Body of pancreas (tissue), 4 donors: ENCODE results near the gene NHERF1. TPM values are rescaled to one million over a fixed set of nuclear protein-coding genes. Genes with fewer than 3 reads are reported as not detected.

ENCODE experiments used
- ATAC-seq: fragments of 150-250 bp; one replicate; pipeline ENCODE4 v1.9.1; 2016
- DNase-seq, 4 donors: peaks; one replicate each; pipeline ENCODE4 v3.0.0-alpha.2; 2019
- H3K27ac ChIP-seq, 4 donors: fragments of 200-600 bp; sonication (generic); 1 replicate in 3 of 4; 2 replicates in 1 of 4; pipeline versions ENCODE4 v1.5.1 to v1.6.1; 2016 to 2019; ENCODE audit warnings: mild to moderate bottlenecking in 1 of 4, mixed read lengths in 1 of 4, moderate library complexity in 1 of 4
- H3K27me3 ChIP-seq, 2 donors: fragments of 200-600 bp; sonication (generic); one replicate each; pipeline ENCODE4 v1.6.0; 2016; ENCODE audit warnings: mild to moderate bottlenecking in 1 of 2
- H3K36me3 ChIP-seq, 2 donors: fragments of 200-600 bp; sonication (generic); replicated peaks in 1 of 2; 2 replicates each; pipeline ENCODE4 v1.5.1; 2016; ENCODE audit warnings: low read depth in 2 of 2; ENCODE audit not compliant: insufficient read depth in 1 of 2
- H3K4me1 ChIP-seq: fragments of 200-600 bp; sonication (generic); one replicate; pipeline ENCODE4 v1.6.0; 2016
- H3K4me3 ChIP-seq, 2 donors: fragments of 200-600 bp; sonication (generic); 1 replicate in 1 of 2; 2 replicates in 1 of 2; pipeline ENCODE4 v1.5.1; 2016 to 2019
- H3K9me3 ChIP-seq, 3 donors: fragments of 200-600 bp; sonication (generic); 1 replicate in 2 of 3; 2 replicates in 1 of 3; pipeline ENCODE4 v1.5.1; 2016
- CTCF ChIP-seq, 7 experiments: fragments of 450-650 bp in 4 of 7; fragments of 200-600 bp in 3 of 7; sonication (generic) in 3 of 7; IDR thresholded peaks; one replicate each; pipeline ENCODE4 v1.5.1; 2016 to 2019; ENCODE audit warnings: antibody characterized with exemption in 7 of 7
- POLR2A ChIP-seq, 3 donors: fragments of 450-650 bp; IDR thresholded peaks; one replicate each; pipeline ENCODE4 v1.6.1; 2016; ENCODE audit warnings: antibody characterized with exemption in 3 of 3, mild to moderate bottlenecking in 2 of 3
- WGBS, 2 donors: methylation state at CpG; one replicate each; pipeline ENCODE4 v1.1.5; 2017; 5-methylcytosine and 5-hydroxymethylcytosine counted together
- intact Hi-C: fragments of 100-400 bp; cut with DNase I; formaldehyde crosslinking; loops from one replicate; pipeline ENCODE4 v1.15.1; 2023
- total RNA-seq, 2 donors: library from RNA; depleted of rRNA; stranded (reverse); fragments of >200 nt; gene quantifications; one replicate each; pipeline ENCODE4 v1.1.0, GENCODE V29; 2016

The NHERF1 gene
- total RNA-seq, 2 donors from 2014 or later: 56.6 to 64.9 TPM

GRCh38 chr17:74761931-74762330 is 13.5 kb downstream of the NHERF1 start:
- ATAC-seq: no peak
- DNase-seq: no peak
- WGBS, 2 donors: 83 to 89% methylated on average over 4 to 11 of the region's 11 CpGs
- intact Hi-C loops: no loop called here
- H3K9me3 ChIP-seq: no peaks in the 10 kb centered on the region
- peaks cover 82% of the 10 kb centered on the region for H3K4me1 ChIP-seq
- H3K4me3 ChIP-seq: no peak overlapping the region
- H3K36me3 ChIP-seq: no peaks in the 10 kb centered on the region
- no peaks in the 10 kb centered on the region for H3K27me3 ChIP-seq
- TF ChIP-seq CTCF (IDR thresholded peaks at IDR 0.05) (no peak), POLR2A (IDR thresholded peaks at IDR 0.05) (no peak)
- H3K27ac ChIP-seq: peak overlapping the region in 2 of 4 donors; percentile 83 to 86

DNA sequence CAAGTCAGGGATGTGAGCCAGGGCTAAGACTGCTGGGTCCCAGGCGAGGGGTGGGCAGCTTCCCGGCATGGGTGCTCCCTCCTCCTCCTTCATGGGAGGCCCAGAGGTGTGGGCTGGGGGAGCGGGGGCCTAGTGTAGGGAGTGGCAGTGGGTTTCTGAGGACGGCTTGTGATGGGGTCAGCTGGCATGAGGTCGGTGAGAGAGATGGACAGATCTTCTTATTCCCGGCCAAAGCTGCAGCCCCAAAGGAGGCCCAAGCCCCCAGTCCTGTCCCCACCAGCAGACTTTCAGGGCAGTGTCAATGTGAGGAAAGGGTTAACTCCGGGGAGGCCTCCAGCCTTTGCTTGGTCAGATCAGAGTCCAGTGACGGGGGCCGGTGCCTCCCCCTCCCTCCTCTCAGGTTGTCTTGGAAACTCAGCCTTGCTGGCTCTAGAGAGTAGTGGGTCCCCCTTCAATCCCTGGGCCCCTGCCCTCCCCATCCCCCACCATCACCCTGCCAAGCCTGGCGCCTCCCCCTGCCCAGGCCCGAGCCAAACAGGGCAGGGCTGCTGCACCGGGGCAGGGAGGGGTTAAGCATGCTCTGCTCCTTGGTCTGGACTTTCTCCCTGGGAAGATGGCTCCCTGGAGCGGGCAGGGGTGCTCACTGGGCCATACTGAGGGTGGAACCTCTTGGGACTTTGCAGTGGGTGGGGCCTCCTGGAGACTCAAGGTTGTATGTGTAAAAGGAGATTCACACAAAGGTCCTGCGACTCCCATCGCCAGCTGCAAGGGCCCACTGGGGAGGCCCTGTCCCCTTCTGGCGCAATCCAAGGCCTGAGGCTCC is 15.3 kb downstream of the NHERF1 start:
- 46 to 59% methylated on average over 9 to 14 of the region's 16 CpGs for WGBS, 2 donors
- no peaks in the 10 kb centered on the region for H3K9me3 ChIP-seq
- DNase-seq (no peak), ATAC-seq (no peak)
- intact Hi-C loops: no loop called here
- H3K4me3 ChIP-seq: no peak overlapping the region
- peak overlapping the region; percentile 2 to 83 (median 40) for H3K27ac ChIP-seq
- no peaks in the 10 kb centered on the region for H3K27me3 ChIP-seq
- H3K36me3 ChIP-seq: no peaks in the 10 kb centered on the region
- no peak for TF ChIP-seq CTCF (IDR thresholded peaks at IDR 0.05)
- TF ChIP-seq POLR2A (IDR thresholded peaks at IDR 0.05): no peak
- peaks cover 82% of the 10 kb centered on the region for H3K4me1 ChIP-seq

- H3K27me3 ChIP-seq: no peaks in the 10 kb centered on the region
- no peaks in the 10 kb centered on the region for H3K36me3 ChIP-seq
- peak overlapping the region in 1 of 4 donors; percentile 83 for H3K27ac ChIP-seq
- TF ChIP-seq CTCF (IDR thresholded peaks at IDR 0.05): no peak
- no peak for TF ChIP-seq POLR2A (IDR thresholded peaks at IDR 0.05)
- H3K9me3 ChIP-seq: no peaks in the 10 kb centered on the region
- ATAC-seq: no peak
- H3K4me1 ChIP-seq: peaks cover 82% of the 10 kb centered on the region
- DNase-seq: no peak
- intact Hi-C loops: no loop called here
- H3K4me3 ChIP-seq: no peak overlapping the region
- WGBS, 2 donors: 80 to 86% methylated on average over 4 of the region's 4 CpGs
These were observed 16.4 kb downstream of the NHERF1 start for GRCh38 chr17:74764751-74765286.

DNA sequence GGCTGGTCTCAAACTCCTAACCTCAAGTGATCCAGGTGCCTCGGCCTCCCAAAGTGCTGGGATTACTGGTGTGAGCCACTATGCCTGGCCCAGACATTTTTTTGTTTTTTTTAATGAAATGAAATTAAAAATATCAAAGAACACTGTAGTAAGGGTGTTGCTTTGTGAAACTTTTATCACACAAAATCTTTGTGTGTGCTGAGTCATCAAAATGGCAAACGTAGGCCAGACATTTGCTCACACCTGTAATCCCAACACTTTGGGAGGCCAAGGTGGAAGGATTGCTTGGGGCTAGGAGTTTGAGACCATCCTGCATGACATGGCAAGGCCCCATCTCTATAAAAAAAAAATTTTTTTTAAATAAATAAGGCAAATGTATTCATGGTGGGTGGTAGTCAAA is 18.0 kb downstream of the NHERF1 start:
- TF ChIP-seq POLR2A (IDR thresholded peaks at IDR 0.05) (no peak), CTCF (IDR thresholded peaks at IDR 0.05) (no peak)
- no peaks in the 10 kb centered on the region for H3K27me3 ChIP-seq
- WGBS, 2 donors: 82 to 83% methylated on average over 2 of the region's 2 CpGs
- DNase-seq: no peak
- ATAC-seq: no peak
- intact Hi-C loops: no loop called here
- no peaks in the 10 kb centered on the region for H3K9me3 ChIP-seq
- no peaks in the 10 kb centered on the region for H3K36me3 ChIP-seq
- H3K4me1 ChIP-seq: peaks cover 79% of the 10 kb centered on the region
- H3K4me3 ChIP-seq: no peak overlapping the region
- peak overlapping the region in 3 of 4 donors; percentile 82 to 89 (median 87) for H3K27ac ChIP-seq
